H1 (cell line): ENCODE data around the gene PHRF1. TPM values are rescaled to one million over a fixed set of nuclear protein-coding genes. Genes with fewer than 3 reads are reported as not detected.

ENCODE experiments used
- POLR2A ChIP-seq, 2 experiments: IDR thresholded peaks; 1 replicate in 1 of 2; 2 replicates in 1 of 2; pipeline ENCODE4 v1.6.1; 2011; ENCODE audit warnings: low read depth in 2 of 2, low read length in 2 of 2, mild to moderate bottlenecking in 2 of 2; ENCODE audit errors: control extremely low read depth in 1 of 2
- SUZ12 ChIP-seq: fragments of 200-600 bp; sonication (generic); IDR thresholded peaks from 2 replicates; pipeline ENCODE4 v1.6.1; 2012; ENCODE audit warnings: mild to moderate bottlenecking, inconsistent platforms, low read length, moderate library complexity, mixed read lengths
- polyA plus RNA-seq, 7 experiments: library from polyadenylated mRNA; depleted of rRNA in 3 of 7; stranded (reverse) in 5 of 7; unstranded in 2 of 7; fragments of >200 nt in 5 of 7; fragments of 200-250 nt in 2 of 7; gene quantifications; 1 replicate in 5 of 7; 2 replicates in 1 of 7; 4 replicates in 1 of 7; pipeline versions ENCODE4 v1.2.1 to v1.2.3, GENCODE V29; 2011 to 2013; ENCODE audit warnings: missing spikeins in 2 of 7, mixed read lengths in 2 of 7
- total RNA-seq: library from RNA; stranded (reverse); fragmentation: NEBNext Ultra II Directional; extraction: Animal tissue kit (Norgen Biotek cat#: 25700); gene quantifications from 2 replicates; pipeline ENCODE4 v1.2.1, GENCODE V29; 2021
- TF ChIP-seq, protein P1 (sequence below): fragments of 300-600 bp; sonication (generic); IDR thresholded peaks from 2 replicates; pipeline ENCODE4 v1.7.1; 2012; ENCODE audit warnings: low read length, moderate library complexity, mild to moderate bottlenecking, inconsistent platforms; ENCODE audit not compliant: insufficient replicate concordance

PHRF1 gene
- total and polyA plus RNA-seq, 2 of the 8 experiments (the other 6 are each of a cell fraction or from before 2014, with no cell fraction given), result 13.4 to 37.3 TPM

- TF ChIP-seq, protein P1, sequence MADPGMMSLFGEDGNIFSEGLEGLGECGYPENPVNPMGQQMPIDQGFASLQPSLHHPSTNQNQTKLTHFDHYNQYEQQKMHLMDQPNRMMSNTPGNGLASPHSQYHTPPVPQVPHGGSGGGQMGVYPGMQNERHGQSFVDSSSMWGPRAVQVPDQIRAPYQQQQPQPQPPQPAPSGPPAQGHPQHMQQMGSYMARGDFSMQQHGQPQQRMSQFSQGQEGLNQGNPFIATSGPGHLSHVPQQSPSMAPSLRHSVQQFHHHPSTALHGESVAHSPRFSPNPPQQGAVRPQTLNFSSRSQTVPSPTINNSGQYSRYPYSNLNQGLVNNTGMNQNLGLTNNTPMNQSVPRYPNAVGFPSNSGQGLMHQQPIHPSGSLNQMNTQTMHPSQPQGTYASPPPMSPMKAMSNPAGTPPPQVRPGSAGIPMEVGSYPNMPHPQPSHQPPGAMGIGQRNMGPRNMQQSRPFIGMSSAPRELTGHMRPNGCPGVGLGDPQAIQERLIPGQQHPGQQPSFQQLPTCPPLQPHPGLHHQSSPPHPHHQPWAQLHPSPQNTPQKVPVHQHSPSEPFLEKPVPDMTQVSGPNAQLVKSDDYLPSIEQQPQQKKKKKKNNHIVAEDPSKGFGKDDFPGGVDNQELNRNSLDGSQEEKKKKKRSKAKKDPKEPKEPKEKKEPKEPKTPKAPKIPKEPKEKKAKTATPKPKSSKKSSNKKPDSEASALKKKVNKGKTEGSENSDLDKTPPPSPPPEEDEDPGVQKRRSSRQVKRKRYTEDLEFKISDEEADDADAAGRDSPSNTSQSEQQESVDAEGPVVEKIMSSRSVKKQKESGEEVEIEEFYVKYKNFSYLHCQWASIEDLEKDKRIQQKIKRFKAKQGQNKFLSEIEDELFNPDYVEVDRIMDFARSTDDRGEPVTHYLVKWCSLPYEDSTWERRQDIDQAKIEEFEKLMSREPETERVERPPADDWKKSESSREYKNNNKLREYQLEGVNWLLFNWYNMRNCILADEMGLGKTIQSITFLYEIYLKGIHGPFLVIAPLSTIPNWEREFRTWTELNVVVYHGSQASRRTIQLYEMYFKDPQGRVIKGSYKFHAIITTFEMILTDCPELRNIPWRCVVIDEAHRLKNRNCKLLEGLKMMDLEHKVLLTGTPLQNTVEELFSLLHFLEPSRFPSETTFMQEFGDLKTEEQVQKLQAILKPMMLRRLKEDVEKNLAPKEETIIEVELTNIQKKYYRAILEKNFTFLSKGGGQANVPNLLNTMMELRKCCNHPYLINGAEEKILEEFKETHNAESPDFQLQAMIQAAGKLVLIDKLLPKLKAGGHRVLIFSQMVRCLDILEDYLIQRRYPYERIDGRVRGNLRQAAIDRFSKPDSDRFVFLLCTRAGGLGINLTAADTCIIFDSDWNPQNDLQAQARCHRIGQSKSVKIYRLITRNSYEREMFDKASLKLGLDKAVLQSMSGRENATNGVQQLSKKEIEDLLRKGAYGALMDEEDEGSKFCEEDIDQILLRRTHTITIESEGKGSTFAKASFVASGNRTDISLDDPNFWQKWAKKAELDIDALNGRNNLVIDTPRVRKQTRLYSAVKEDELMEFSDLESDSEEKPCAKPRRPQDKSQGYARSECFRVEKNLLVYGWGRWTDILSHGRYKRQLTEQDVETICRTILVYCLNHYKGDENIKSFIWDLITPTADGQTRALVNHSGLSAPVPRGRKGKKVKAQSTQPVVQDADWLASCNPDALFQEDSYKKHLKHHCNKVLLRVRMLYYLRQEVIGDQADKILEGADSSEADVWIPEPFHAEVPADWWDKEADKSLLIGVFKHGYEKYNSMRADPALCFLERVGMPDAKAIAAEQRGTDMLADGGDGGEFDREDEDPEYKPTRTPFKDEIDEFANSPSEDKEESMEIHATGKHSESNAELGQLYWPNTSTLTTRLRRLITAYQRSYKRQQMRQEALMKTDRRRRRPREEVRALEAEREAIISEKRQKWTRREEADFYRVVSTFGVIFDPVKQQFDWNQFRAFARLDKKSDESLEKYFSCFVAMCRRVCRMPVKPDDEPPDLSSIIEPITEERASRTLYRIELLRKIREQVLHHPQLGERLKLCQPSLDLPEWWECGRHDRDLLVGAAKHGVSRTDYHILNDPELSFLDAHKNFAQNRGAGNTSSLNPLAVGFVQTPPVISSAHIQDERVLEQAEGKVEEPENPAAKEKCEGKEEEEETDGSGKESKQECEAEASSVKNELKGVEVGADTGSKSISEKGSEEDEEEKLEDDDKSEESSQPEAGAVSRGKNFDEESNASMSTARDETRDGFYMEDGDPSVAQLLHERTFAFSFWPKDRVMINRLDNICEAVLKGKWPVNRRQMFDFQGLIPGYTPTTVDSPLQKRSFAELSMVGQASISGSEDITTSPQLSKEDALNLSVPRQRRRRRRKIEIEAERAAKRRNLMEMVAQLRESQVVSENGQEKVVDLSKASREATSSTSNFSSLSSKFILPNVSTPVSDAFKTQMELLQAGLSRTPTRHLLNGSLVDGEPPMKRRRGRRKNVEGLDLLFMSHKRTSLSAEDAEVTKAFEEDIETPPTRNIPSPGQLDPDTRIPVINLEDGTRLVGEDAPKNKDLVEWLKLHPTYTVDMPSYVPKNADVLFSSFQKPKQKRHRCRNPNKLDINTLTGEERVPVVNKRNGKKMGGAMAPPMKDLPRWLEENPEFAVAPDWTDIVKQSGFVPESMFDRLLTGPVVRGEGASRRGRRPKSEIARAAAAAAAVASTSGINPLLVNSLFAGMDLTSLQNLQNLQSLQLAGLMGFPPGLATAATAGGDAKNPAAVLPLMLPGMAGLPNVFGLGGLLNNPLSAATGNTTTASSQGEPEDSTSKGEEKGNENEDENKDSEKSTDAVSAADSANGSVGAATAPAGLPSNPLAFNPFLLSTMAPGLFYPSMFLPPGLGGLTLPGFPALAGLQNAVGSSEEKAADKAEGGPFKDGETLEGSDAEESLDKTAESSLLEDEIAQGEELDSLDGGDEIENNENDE, result no peak
- TF ChIP-seq SUZ12 (no peak), POLR2A (IDR thresholded peaks at IDR 0.05; ENCODE audit: control extremely low read depth in 1 of 2, low read depth in 2 of 2, low read length in 2 of 2) (no peak)
These were observed 16.2 kb downstream of the PHRF1 start (continued) for GRCh38 chr11:592501-592900.
